ENCODE measurements around the gene FBXO17. TPM values are rescaled to one million over a fixed set of nuclear protein-coding genes. Genes with fewer than 3 reads are reported as not detected.

Gene FBXO17
- total and polyA plus RNA-seq, 2 of the 13 experiments (the other 11 are each of a cell fraction or from before 2014, with no cell fraction given), result 22.1 to 58.7 TPM

DNA sequence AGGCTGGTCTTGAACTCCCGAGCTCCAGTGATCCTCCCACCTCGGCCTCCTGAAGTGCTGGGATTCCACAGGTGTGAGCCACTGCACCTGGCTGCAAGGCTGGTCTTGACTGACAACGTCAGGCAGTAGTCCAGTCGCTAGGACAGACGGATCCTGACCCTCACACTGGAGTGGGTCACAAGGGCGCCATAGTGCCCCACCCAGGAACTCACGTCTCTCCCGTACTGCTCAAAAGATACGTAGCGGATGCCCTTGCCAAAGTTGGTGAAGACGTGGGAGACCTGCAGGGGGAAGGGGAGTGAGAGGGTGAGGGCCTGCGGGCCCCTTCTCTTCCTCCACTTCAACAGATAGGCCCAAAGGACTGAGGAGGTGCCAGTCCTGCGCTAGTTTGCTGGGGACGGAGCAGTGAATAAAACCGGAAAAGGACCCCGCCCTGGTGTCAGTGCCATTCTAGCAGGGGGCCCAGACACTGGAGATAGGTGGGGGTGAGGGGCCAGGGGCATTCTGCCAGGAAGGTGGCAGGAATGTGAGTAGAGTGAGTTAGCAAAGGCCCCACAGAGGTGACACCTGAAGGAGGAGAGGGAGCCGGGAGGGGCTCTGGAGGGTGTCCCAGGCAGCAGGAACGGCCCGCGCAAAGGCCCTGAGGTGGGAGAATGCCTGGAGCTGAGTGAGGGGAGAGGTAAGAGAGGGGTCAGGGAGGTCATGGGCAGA, 32.9 kb downstream of the FBXO17 start (continued):
- no peak for TF ChIP-seq GATAD1 (CRISPR knock-in tag; IDR thresholded peaks at IDR 0.05)
- no peak for TF ChIP-seq ZBTB43 (CRISPR knock-in tag; conservative IDR thresholded peaks at IDR 0.05)
- no peak for TF ChIP-seq ZNF468 (CRISPR knock-in tag; IDR thresholded peaks at IDR 0.05)
- no peak for TF ChIP-seq MEF2D (CRISPR knock-in tag; IDR thresholded peaks at IDR 0.05)
- no peak for TF ChIP-seq SMAD3 (CRISPR knock-in tag; IDR thresholded peaks at IDR 0.05)
- no peak for TF ChIP-seq SATB2 (CRISPR knock-in tag; IDR thresholded peaks at IDR 0.05)
- no peak for TF ChIP-seq ZNF563 (CRISPR knock-in tag; IDR thresholded peaks at IDR 0.05)
- no peak for TF ChIP-seq HNRNPK (IDR thresholded peaks at IDR 0.05; ENCODE audit: low read depth, low read length, poor library complexity, severe bottlenecking)
- TF ChIP-seq POLR2G (IDR thresholded peaks at IDR 0.05; ENCODE audit: low read depth, low read length), result 0 out of 2 replicates have a peak, but pooled peaks have one; percentile 10
- no peak for TF ChIP-seq JUNB (CRISPR knock-in tag; IDR thresholded peaks at IDR 0.05; ENCODE audit: borderline replicate concordance)
- TF ChIP-seq NR2F6 (IDR thresholded peaks at IDR 0.05), result peak; percentile 17; the same call in 1 of the 2 replicates
- TF ChIP-seq NR2F6 (CRISPR knock-in tag; IDR thresholded peaks at IDR 0.05), result peak; percentile 4; the same call in 1 of the 2 replicates
- TF ChIP-seq SIX4 (CRISPR knock-in tag; IDR thresholded peaks at IDR 0.05), result no peak
- TF ChIP-seq ZSCAN12 (CRISPR knock-in tag; IDR thresholded peaks at IDR 0.05), result no peak
- no peak for TF ChIP-seq ZBTB3 (CRISPR knock-in tag; IDR thresholded peaks at IDR 0.05; ENCODE audit: borderline replicate concordance, low read depth)
- TF ChIP-seq, protein P1, sequence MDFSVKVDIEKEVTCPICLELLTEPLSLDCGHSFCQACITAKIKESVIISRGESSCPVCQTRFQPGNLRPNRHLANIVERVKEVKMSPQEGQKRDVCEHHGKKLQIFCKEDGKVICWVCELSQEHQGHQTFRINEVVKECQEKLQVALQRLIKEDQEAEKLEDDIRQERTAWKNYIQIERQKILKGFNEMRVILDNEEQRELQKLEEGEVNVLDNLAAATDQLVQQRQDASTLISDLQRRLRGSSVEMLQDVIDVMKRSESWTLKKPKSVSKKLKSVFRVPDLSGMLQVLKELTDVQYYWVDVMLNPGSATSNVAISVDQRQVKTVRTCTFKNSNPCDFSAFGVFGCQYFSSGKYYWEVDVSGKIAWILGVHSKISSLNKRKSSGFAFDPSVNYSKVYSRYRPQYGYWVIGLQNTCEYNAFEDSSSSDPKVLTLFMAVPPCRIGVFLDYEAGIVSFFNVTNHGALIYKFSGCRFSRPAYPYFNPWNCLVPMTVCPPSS (IDR thresholded peaks at IDR 0.05), result no peak
- no peak for TF ChIP-seq SP5 (CRISPR knock-in tag; IDR thresholded peaks at IDR 0.05; ENCODE audit: borderline replicate concordance, low read depth)
- no peak for TF ChIP-seq NONO (IDR thresholded peaks at IDR 0.05)
- 0 out of 2 replicates have a peak, but pooled peaks have one; percentile 17 for TF ChIP-seq NONO (CRISPR knock-in tag; conservative IDR thresholded peaks at IDR 0.05)
- TF ChIP-seq, protein P2, sequence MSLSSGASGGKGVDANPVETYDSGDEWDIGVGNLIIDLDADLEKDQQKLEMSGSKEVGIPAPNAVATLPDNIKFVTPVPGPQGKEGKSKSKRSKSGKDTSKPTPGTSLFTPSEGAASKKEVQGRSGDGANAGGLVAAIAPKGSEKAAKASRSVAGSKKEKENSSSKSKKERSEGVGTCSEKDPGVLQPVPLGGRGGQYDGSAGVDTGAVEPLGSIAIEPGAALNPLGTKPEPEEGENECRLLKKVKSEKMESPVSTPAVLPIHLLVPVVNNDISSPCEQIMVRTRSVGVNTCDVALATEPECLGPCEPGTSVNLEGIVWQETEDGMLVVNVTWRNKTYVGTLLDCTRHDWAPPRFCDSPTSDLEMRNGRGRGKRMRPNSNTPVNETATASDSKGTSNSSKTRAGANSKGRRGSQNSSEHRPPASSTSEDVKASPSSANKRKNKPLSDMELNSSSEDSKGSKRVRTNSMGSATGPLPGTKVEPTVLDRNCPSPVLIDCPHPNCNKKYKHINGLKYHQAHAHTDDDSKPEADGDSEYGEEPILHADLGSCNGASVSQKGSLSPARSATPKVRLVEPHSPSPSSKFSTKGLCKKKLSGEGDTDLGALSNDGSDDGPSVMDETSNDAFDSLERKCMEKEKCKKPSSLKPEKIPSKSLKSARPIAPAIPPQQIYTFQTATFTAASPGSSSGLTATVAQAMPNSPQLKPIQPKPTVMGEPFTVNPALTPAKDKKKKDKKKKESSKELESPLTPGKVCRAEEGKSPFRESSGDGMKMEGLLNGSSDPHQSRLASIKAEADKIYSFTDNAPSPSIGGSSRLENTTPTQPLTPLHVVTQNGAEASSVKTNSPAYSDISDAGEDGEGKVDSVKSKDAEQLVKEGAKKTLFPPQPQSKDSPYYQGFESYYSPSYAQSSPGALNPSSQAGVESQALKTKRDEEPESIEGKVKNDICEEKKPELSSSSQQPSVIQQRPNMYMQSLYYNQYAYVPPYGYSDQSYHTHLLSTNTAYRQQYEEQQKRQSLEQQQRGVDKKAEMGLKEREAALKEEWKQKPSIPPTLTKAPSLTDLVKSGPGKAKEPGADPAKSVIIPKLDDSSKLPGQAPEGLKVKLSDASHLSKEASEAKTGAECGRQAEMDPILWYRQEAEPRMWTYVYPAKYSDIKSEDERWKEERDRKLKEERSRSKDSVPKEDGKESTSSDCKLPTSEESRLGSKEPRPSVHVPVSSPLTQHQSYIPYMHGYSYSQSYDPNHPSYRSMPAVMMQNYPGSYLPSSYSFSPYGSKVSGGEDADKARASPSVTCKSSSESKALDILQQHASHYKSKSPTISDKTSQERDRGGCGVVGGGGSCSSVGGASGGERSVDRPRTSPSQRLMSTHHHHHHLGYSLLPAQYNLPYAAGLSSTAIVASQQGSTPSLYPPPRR (CRISPR knock-in tag; IDR thresholded peaks at IDR 0.05; ENCODE audit: borderline replicate concordance), result no peak
- TF ChIP-seq YY1 (IDR thresholded peaks at IDR 0.05; ENCODE audit: insufficient read depth, insufficient replicate concordance, low read depth, low read length), result no peak
- TF ChIP-seq, protein P3, sequence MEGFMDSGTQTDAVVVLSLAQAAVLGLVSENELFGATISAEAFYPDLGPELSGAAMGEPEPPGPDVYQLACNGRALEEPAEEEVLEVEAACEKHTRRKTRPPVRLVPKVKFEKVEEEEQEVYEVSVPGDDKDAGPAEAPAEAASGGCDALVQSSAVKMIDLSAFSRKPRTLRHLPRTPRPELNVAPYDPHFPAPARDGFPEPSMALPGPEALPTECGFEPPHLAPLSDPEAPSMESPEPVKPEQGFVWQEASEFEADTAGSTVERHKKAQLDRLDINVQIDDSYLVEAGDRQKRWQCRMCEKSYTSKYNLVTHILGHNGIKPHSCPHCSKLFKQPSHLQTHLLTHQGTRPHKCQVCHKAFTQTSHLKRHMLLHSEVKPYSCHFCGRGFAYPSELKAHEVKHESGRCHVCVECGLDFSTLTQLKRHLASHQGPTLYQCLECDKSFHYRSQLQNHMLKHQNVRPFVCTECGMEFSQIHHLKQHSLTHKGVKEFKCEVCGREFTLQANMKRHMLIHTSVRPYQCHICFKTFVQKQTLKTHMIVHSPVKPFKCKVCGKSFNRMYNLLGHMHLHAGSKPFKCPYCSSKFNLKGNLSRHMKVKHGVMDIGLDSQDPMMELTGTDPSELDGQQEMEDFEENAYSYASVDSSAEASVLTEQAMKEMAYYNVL (CRISPR knock-in tag; IDR thresholded peaks at IDR 0.05; ENCODE audit: borderline replicate concordance), result no peak
